Measurements from ENCODE around the gene TBCEL. TPM values are rescaled to one million over a fixed set of nuclear protein-coding genes. Genes with fewer than 3 reads are reported as not detected.

Gene TBCEL
- total RNA-seq, 6 experiments from 2014 or later: 15.0 to 23.4 (median 18.2) TPM

DNA sequence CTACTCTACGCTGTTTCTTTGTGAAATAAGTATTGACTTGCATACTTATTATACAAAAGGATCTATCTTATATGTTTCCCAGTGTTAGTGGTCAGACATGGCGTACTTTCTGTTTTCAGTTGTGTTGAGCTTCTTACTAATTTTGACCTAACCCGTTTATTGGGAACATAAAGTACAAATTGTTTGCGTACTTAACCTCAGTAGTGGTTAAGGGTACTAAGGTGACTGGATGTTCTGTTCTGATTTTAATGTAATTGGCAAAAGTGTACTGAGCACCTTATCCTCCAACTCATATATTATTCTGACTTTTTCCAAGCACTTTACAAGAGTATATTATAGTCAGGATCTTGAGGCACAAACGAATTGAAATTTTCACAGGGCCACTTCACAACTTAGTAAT is 17.2 kb downstream of the TBCEL start:
- Mint-ChIP-seq H3K36me3 (ENCODE audit: low read depth) (no peaks in the 10 kb centered on the region; the same call in 1 of the 2 replicates), H3K27ac (no peak overlapping the region), H3K4me1 (ENCODE audit: low read depth) (peaks cover 17% of the 10 kb centered on the region), H3K27me3 (ENCODE audit: insufficient read depth) (peaks cover 2% of the 10 kb centered on the region; the same call in 1 of the 2 replicates), H3K9me3 (no peaks in the 10 kb centered on the region), H3K4me3 (no peak overlapping the region)
- no peak for DNase-seq
- TF ChIP-seq, protein P1, sequence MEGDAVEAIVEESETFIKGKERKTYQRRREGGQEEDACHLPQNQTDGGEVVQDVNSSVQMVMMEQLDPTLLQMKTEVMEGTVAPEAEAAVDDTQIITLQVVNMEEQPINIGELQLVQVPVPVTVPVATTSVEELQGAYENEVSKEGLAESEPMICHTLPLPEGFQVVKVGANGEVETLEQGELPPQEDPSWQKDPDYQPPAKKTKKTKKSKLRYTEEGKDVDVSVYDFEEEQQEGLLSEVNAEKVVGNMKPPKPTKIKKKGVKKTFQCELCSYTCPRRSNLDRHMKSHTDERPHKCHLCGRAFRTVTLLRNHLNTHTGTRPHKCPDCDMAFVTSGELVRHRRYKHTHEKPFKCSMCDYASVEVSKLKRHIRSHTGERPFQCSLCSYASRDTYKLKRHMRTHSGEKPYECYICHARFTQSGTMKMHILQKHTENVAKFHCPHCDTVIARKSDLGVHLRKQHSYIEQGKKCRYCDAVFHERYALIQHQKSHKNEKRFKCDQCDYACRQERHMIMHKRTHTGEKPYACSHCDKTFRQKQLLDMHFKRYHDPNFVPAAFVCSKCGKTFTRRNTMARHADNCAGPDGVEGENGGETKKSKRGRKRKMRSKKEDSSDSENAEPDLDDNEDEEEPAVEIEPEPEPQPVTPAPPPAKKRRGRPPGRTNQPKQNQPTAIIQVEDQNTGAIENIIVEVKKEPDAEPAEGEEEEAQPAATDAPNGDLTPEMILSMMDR (IDR thresholded peaks at IDR 0.05): no peak

DNA sequence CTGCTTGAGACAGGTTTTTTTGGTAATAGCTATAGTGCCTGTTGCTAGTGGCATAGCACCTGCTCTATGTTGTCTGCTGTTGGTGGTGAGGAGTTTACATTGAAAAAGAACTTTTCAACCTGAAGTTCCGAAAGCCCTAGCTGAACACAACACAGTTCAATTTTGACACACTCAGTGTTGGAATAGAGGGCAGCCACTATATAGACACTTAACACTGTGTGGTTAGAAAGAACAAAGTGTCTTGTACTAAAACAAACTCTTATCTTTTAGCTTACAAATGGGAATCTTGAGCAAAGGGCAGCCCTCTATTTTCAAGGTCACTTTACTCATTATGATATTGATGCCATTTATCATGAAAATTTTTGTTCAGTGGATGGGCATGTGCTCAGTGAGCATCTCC is 18.4 kb downstream of the TBCEL start:
- H3K36me3 Mint-ChIP-seq (ENCODE audit: low read depth): peaks cover 5% of the 10 kb centered on the region
- peaks cover 17% of the 10 kb centered on the region for H3K4me1 Mint-ChIP-seq (ENCODE audit: low read depth)

DNA sequence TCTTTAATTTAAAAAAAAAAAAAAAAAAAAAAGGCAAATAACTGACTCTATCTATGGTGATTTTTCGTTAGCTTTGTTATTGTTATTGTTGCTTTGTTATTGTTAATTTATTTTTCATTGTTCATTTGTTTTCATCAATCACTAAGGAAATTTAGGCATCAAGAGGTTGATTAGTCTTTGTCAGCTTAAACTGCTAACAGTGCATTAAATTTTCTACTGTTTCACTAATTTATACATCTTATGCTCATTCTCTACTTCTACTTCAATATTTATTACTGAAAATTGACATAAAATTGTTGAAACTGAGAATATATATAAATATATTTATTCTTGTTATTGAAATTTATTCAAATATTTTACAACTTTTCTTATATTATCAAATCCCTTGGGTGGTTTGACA is 24.0 kb downstream of the TBCEL start:
- Mint-ChIP-seq H3K27me3 (ENCODE audit: insufficient read depth) (no peaks in the 10 kb centered on the region), H3K4me3 (no peak overlapping the region), H3K4me1 (ENCODE audit: low read depth) (peaks cover 8% of the 10 kb centered on the region; the same call in 1 of the 2 replicates), H3K36me3 (ENCODE audit: low read depth) (peaks cover 15% of the 10 kb centered on the region), H3K27ac (no peak overlapping the region), H3K9me3 (no peaks in the 10 kb centered on the region)
- no peak for DNase-seq
- TF ChIP-seq, protein P1 (IDR thresholded peaks at IDR 0.05): no peak

More for the DNA sequence above, 18.4 kb downstream of the TBCEL start:
- no peaks in the 10 kb centered on the region for H3K9me3 Mint-ChIP-seq
- H3K27ac Mint-ChIP-seq: no peak overlapping the region
- H3K4me3 Mint-ChIP-seq: no peak overlapping the region
- TF ChIP-seq, protein P1 (IDR thresholded peaks at IDR 0.05): no peak
- peaks cover 2% of the 10 kb centered on the region; the same call in 1 of the 2 replicates for H3K27me3 Mint-ChIP-seq (ENCODE audit: insufficient read depth)
- no peak for DNase-seq

DNA sequence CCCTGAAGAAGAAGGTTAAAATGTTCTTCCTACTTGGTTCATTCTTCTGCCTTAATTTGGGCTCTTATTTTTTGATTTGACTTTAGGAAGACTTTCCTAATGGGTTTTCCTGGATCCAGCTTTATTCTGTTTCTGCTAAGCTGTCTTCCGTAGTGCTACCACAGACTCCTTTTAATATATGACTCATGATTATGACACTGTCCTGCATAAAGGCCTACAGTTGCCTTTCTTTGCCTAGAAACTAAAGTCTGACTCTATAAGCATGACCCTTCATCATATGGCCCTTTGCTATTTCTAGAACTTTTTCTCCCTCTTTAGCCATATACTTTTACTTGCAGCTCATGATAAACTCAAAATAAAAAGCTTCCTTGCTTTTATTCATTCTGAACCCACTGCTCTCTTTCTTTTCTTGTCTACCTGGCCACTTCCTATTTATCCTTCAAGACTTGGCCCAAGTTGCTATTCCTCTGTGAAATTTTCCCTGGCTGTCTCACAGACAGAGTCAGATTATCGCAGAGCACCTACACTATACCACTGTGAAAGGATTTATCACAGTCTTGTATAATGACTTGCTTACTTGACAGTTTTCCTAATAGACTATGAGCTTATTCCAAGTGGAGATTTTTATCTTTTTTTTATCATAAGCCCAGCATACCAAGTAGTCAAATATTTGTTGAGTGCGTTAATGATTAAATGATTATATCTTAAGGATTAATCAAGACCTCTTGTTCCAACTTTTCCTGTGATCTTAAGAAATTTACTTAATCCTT is 24.7 kb downstream of the TBCEL start:
- TF ChIP-seq, protein P1 (IDR thresholded peaks at IDR 0.05): no peak
- no peaks in the 10 kb centered on the region for H3K9me3 Mint-ChIP-seq
- H3K4me1 Mint-ChIP-seq (ENCODE audit: low read depth): peaks cover 8% of the 10 kb centered on the region; the same call in 1 of the 2 replicates
- no peak for DNase-seq
- H3K27me3 Mint-ChIP-seq (ENCODE audit: insufficient read depth): no peaks in the 10 kb centered on the region
- H3K27ac Mint-ChIP-seq: no peak overlapping the region
- peaks cover 18% of the 10 kb centered on the region for H3K36me3 Mint-ChIP-seq (ENCODE audit: low read depth)
- no peak overlapping the region for H3K4me3 Mint-ChIP-seq

DNA sequence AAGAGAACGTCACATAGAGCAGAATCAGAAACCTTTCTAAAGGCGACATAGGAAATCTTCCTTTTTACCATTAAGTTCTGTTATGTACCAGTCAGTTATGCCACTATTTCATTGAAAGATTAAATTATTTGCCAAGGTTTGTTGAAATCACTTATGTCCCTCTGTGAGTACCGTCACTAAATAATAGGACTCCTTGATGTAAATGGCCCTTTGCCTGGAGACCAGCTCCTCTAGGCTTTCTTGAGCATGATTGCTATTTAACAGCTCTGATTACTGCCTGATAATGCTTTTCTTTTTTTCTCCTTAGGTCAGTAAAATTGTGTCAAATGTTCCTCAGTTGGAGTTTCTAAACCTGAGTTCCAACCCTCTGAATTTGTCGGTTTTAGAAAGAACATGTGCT is 29.3 kb downstream of the TBCEL start:
- Mint-ChIP-seq H3K36me3 (ENCODE audit: low read depth) (peaks cover 26% of the 10 kb centered on the region), H3K4me1 (ENCODE audit: low read depth) (peaks cover 7% of the 10 kb centered on the region; the same call in 1 of the 2 replicates), H3K27ac (no peak overlapping the region), H3K9me3 (no peaks in the 10 kb centered on the region), H3K4me3 (no peak overlapping the region), H3K27me3 (ENCODE audit: insufficient read depth) (no peaks in the 10 kb centered on the region)
- TF ChIP-seq, protein P1 (IDR thresholded peaks at IDR 0.05): no peak
- no peak for DNase-seq
